Ascending aorta (tissue), 2 donors: ENCODE results near the gene RAB3A. TPM values are rescaled to one million over a fixed set of nuclear protein-coding genes. Genes with fewer than 3 reads are reported as not detected.

ENCODE experiments used
- DNase-seq, 2 donors: peaks; one replicate each; pipeline ENCODE4 v3.0.0-alpha.2; 2019; ENCODE audit warnings: low spot score in 2 of 2
- H3K27ac ChIP-seq, 2 donors: fragments of 200-600 bp; sonication (generic); one replicate each; pipeline ENCODE4 v1.5.1; 2016 to 2017; ENCODE audit warnings: mild to moderate bottlenecking in 1 of 2
- H3K27me3 ChIP-seq: fragments of 200-600 bp; sonication (generic); one replicate; pipeline ENCODE4 v1.5.1; 2017
- H3K36me3 ChIP-seq, 2 donors: fragments of 200-600 bp; sonication (generic); one replicate each; pipeline ENCODE4 v1.5.1; 2016
- H3K4me1 ChIP-seq, 2 donors: fragments of 200-600 bp; sonication (generic); one replicate each; pipeline ENCODE4 v1.5.1; 2016 to 2017; ENCODE audit warnings: mild to moderate bottlenecking in 1 of 2
- H3K4me3 ChIP-seq, 2 donors: fragments of 200-600 bp; sonication (generic); one replicate each; pipeline ENCODE4 v1.5.1; 2016 to 2017; ENCODE audit warnings: mild to moderate bottlenecking in 1 of 2
- H3K9me3 ChIP-seq, 2 donors: fragments of 200-600 bp; sonication (generic); one replicate each; pipeline ENCODE4 v1.5.1; 2016
- intact Hi-C: fragments of 100-400 bp; cut with DNase I; formaldehyde crosslinking; loops from one replicate; pipeline ENCODE4 v1.15.1; 2023
- total RNA-seq: library from RNA; depleted of rRNA; stranded (reverse); fragments of >200 nt; gene quantifications from one replicate; pipeline ENCODE4 v1.1.0, GENCODE V29; 2016
- TF ChIP-seq, protein P1 (sequence below), 3 experiments: fragments of 200-600 bp in 2 of 3; fragments of 450-650 bp in 1 of 3; sonication (generic) in 2 of 3; IDR thresholded peaks; one replicate each; pipeline ENCODE4 v1.5.1; 2016 to 2019; ENCODE audit warnings: antibody characterized with exemption in 3 of 3, mild to moderate bottlenecking in 1 of 3, moderate library complexity in 1 of 3

The RAB3A gene
- total RNA-seq, 1 donor from 2014 or later, result 12.3 TPM

DNA sequence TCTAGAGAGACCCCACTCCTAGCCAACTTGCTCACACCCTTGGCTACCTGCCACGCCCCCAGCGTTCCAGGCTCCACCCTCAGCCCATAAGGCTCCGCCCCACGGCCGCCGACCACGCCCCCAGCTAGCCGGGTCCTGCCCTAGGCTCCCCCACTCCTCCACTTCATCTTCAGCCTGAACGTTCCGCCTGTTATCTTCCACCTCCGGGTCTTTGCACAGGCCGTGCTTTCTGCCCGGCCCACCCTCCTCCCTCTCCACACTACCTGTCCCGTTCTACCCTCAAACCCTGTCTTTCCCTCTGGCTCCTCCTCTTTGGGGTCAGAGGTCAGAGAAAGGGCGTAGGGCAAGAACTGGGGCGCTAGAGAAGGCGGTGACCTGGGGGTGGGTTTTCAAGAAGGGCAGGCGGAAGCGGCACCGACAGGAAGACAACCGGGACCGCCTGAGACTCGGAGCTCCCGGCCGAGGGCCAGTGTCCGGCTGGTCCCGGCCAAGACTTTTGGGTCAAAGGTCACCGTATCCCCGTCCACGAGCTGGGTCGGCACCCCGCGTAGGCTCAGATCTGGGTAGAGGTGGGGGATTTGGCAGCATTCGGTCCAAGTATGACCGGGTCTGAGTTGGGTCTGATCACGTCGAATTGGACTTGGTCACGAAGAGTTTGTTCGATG is 20.1 kb upstream of the RAB3A start:
- intact Hi-C loops, result loop anchor here (1.0 to 2.0 kb wide), 3 partner anchors 19 to 72 kb away; partner anchors contain the start of gene RAB3A
- Histone ChIP-seq H3K4me3 (peak overlapping the region; percentile 44 to 54), H3K36me3 (no peaks in the 10 kb centered on the region), H3K27ac (no peak overlapping the region), H3K9me3 (no peaks in the 10 kb centered on the region), H3K27me3 (peaks cover 13% of the 10 kb centered on the region), H3K4me1 (peaks cover 7 to 15% of the 10 kb centered on the region in 2 donors)
- TF ChIP-seq, protein P1, sequence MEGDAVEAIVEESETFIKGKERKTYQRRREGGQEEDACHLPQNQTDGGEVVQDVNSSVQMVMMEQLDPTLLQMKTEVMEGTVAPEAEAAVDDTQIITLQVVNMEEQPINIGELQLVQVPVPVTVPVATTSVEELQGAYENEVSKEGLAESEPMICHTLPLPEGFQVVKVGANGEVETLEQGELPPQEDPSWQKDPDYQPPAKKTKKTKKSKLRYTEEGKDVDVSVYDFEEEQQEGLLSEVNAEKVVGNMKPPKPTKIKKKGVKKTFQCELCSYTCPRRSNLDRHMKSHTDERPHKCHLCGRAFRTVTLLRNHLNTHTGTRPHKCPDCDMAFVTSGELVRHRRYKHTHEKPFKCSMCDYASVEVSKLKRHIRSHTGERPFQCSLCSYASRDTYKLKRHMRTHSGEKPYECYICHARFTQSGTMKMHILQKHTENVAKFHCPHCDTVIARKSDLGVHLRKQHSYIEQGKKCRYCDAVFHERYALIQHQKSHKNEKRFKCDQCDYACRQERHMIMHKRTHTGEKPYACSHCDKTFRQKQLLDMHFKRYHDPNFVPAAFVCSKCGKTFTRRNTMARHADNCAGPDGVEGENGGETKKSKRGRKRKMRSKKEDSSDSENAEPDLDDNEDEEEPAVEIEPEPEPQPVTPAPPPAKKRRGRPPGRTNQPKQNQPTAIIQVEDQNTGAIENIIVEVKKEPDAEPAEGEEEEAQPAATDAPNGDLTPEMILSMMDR (IDR thresholded peaks at IDR 0.05), result no peak
- no peak for DNase-seq

DNA sequence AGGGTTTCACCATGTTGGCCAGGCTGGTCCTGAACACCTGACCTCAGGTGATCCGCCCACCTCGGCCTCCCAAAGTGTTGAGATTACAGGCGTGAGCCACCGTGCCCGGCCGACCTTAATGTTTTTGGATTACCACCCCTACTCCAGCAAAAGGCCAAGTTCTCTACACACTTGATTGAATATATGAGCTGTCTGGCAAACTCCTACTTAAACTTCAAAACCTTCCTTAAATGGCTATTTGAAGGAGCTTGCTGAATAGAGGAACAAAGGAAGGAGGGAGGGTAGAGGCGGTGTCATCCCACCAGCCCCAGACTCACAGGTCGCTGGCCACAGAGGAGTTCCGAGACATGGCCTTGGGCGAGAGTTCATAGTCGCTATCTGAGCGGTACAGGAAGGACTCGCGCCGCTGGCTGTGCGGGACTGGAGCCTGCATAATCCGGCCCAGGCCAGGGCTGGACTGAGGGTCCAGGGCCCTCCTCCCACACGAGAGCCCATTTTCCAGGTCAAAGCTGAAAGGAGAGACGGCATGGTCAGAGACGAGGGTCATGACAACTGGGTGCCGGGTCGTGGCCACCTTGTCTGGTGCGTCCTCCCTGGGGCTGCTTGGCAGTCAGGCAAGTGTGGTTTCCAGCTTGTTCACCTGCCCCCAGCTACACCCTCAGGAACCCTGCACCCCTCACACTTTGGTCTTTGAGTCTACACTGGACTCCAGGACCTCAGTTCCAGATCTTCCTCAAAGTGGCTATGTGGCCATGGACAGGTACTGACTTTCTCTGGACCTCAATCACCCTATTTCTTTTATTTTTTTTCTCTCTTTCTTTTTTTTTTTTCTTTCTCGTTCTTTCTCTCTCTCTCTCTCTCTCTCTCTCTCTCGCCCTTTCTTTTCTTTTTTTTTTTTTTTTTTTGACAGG is 18.2 kb upstream of the RAB3A start:
- Histone ChIP-seq H3K27me3 (peaks cover 5% of the 10 kb centered on the region), H3K36me3 (no peaks in the 10 kb centered on the region), H3K4me3 (no peak overlapping the region), H3K9me3 (no peaks in the 10 kb centered on the region), H3K4me1 (peaks cover 7 to 15% of the 10 kb centered on the region in 2 donors), H3K27ac (no peak overlapping the region)
- intact Hi-C loops, result no loop called here
- DNase-seq, result no peak
- TF ChIP-seq, protein P1 (IDR thresholded peaks at IDR 0.05), result no peak

DNA sequence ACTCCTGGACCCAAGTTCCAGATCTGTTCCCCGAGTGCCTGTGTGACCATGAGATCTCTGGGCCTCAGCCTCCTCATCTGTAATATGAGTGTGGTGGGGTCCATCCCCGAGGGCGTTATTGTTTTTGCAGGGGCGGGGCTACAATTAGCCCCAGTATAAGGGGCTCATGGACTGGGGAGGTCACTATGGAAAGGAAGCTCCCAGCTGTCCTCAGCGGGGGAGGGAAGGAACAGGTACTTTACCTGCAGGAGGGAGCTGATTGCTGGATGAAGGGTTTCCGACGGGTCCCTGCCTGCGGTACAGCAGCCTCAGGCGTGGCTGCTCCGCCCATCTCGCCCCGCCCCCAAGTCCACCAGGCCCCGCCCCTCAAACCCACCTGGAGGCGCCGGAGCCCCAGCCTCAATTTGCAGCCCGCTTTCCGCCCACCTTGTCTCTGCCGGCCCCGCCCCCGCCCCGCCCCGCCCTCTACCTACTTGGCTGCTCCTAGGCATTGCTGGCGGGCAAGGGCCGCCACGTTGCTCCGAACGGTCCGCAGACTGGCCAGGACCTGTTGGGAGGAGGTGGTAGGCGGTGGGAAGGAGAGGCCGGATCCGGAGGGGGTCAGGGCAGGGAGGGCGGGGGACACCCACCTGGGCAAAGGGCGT is 16.9 kb upstream of the RAB3A start:
- DNase-seq, result no peak
- Histone ChIP-seq H3K4me3 (no peak overlapping the region), H3K4me1 (peaks cover 7 to 12% of the 10 kb centered on the region in 2 donors), H3K27ac (no peak overlapping the region), H3K36me3 (no peaks in the 10 kb centered on the region), H3K27me3 (no peaks in the 10 kb centered on the region), H3K9me3 (no peaks in the 10 kb centered on the region)
- TF ChIP-seq, protein P1 (IDR thresholded peaks at IDR 0.05), result no peak
- intact Hi-C loops, result no loop called here

DNA sequence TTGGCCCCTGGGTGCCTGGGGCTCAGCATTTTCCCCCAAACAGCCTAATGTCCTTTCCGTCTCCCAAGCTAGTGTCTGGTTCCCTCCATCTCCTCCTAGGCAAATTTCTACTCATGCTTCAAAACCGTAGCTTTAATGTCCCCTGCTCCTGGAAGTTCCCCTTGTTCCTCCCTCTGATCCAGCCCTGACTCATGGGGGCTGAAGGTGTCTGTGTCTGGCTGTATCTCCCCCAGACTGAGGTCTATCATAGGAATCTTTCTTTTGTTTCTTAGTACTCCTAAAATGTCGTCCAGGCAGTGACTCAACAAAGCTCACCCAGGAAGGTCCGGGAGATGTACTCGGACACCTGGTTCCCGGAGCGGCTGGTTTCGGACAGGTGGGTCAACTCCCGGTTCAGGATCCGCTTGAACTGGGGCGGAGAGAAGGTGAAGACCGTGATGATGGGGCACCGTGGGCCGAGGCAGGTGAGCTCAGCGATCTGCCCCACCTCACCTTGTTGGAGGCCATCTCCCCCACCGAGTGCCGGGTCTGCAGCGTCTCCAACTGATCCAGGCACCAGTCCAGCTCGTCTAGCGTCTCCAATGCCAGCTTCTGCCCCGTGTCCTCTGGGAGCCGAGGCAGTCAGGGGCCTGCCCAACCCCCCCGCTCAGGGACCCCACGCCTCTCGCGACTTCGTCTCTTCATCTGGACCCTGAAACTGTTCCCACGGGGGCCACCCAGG is 16.2 kb upstream of the RAB3A start:
- DNase-seq, result no peak
- H3K36me3 ChIP-seq, result no peaks in the 10 kb centered on the region
- intact Hi-C loops, result no loop called here

More for the DNA sequence above, 16.2 kb upstream of the RAB3A start:
- Histone ChIP-seq H3K27me3 (no peaks in the 10 kb centered on the region), H3K4me3 (no peak overlapping the region), H3K9me3 (no peaks in the 10 kb centered on the region), H3K27ac (no peak overlapping the region), H3K4me1 (peaks cover 4 to 8% of the 10 kb centered on the region in 2 donors)
- TF ChIP-seq, protein P1 (IDR thresholded peaks at IDR 0.05), result no peak
